Measurements from ENCODE around the gene SULT1A1.
"Not testable (repeated sequence)": the region's sequence is repeated elsewhere in the genome, so short reads cannot be mapped to it uniquely, and the experiment has no call there.

Gene SULT1A1

GRCh38 chr16:28609631-28610594 is at the start of gene SULT1A1:
TSS of gene SULT1A1 (minus strand) at chr16:28610044. CDS start at chr16:28608855, 1,189 bp downstream.
- DNase-seq (ENCODE audit: low spot score) = no peak

- not testable (repeated sequence) for DNase-seq (ENCODE audit: low spot score)
Observed at GRCh38 chr16:28639959-28640358, 30.1 kb upstream of the SULT1A1 start.

GRCh38 chr16:28638359-28638758 is 28.5 kb upstream of the SULT1A1 start:
- not testable (repeated sequence) for DNase-seq (ENCODE audit: low spot score)

GRCh38 chr16:28637765-28638164 is 27.9 kb upstream of the SULT1A1 start, which contains the start of gene NPIPB8:
TSS of gene NPIPB8 (plus strand) at chr16:28638065. CDS start at chr16:28638361, 296 bp downstream.
- not testable (repeated sequence) for DNase-seq (ENCODE audit: low spot score)

- not testable (repeated sequence) for DNase-seq (ENCODE audit: low spot score)
Observed at GRCh38 chr16:28636093-28636823, 26.4 kb upstream of the SULT1A1 start.

GRCh38 chr16:28630905-28631304 is 21.1 kb upstream of the SULT1A1 start:
- not testable (repeated sequence) for DNase-seq (ENCODE audit: low spot score)

GRCh38 chr16:28623172-28623711 is 13.4 kb upstream of the SULT1A1 start:
- no peak for DNase-seq (ENCODE audit: low spot score)

GRCh38 chr16:28622532-28623171 is 12.8 kb upstream of the SULT1A1 start:
- not testable (repeated sequence) for DNase-seq (ENCODE audit: low spot score)

- DNase-seq (ENCODE audit: low spot score) = no peak
Observed at GRCh38 chr16:28621481-28622155, 11.8 kb upstream of the SULT1A1 start.

GRCh38 chr16:28620316-28620715 is 10.5 kb upstream of the SULT1A1 start:
- DNase-seq (ENCODE audit: low spot score) = not testable (repeated sequence)

- DNase-seq (ENCODE audit: low spot score) = no peak
Observed at GRCh38 chr16:28617874-28618273, 8.0 kb upstream of the SULT1A1 start.

- no peak for DNase-seq (ENCODE audit: low spot score)
Observed at GRCh38 chr16:28616636-28617035, 6.8 kb upstream of the SULT1A1 start.

- DNase-seq (ENCODE audit: low spot score) = not testable (repeated sequence)
Observed at GRCh38 chr16:28616224-28616577, 6.4 kb upstream of the SULT1A1 start.

- peak; percentile 8 for DNase-seq (ENCODE audit: low spot score)
Observed at GRCh38 chr16:28615486-28616223, 5.8 kb upstream of the SULT1A1 start.

GRCh38 chr16:28614561-28614960 is 4.7 kb upstream of the SULT1A1 start:
- DNase-seq (ENCODE audit: low spot score) = not testable (repeated sequence)

GRCh38 chr16:28613912-28614311 is 4.1 kb upstream of the SULT1A1 start:
- DNase-seq (ENCODE audit: low spot score) = not testable (repeated sequence)

GRCh38 chr16:28612359-28613280 is 2.8 kb upstream of the SULT1A1 start:
- DNase-seq (ENCODE audit: low spot score) = not testable (repeated sequence)

- DNase-seq (ENCODE audit: low spot score) = no peak
Observed at GRCh38 chr16:28610595-28611191, 849 bp upstream of the SULT1A1 start.
